ENCODE results near the gene RPS21.

DNA sequence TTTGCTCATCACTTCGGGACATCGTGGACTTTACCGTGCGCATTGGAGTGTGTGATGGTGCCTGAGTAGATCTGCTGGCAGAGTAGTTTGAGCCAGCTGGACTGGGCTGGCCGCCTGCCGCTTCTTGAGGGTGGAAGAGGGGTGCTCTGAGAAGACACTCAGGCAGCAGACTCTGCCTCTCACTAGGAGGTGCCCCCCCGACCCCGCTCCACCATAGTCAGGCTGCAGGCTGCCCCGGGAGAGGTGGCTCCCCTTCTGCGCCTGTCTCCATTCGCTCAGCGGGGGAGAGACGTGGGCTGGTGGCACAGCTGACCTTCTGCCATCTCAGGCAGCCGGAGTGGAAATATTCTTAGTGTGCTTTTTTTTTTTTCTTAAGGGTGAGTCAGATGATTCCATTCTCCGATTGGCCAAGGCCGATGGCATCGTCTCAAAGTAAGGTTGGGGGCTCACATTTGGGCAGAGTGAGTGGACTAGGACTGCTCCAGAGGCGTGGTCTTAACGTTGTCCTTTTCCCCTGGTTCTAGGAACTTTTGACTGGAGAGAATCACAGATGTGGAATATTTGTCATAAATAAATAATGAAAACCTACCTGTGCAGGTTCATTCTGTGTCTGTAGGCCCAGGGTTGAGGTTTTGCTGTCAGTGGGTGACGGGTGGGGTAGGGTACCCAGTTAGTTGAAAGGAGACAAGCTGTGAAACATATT is 1.2 kb downstream of the RPS21 start:
- no peak for TF ChIP-seq FOSL2 (IDR thresholded peaks at IDR 0.05; ENCODE audit: borderline replicate concordance, low read depth)
- no peak for TF ChIP-seq NRF1 (IDR thresholded peaks at IDR 0.05; ENCODE audit: low read depth, low read length)
- no peak for TF ChIP-seq RXRA (IDR thresholded peaks at IDR 0.05; ENCODE audit: borderline replicate concordance, low read depth)
- TF ChIP-seq, protein P1, sequence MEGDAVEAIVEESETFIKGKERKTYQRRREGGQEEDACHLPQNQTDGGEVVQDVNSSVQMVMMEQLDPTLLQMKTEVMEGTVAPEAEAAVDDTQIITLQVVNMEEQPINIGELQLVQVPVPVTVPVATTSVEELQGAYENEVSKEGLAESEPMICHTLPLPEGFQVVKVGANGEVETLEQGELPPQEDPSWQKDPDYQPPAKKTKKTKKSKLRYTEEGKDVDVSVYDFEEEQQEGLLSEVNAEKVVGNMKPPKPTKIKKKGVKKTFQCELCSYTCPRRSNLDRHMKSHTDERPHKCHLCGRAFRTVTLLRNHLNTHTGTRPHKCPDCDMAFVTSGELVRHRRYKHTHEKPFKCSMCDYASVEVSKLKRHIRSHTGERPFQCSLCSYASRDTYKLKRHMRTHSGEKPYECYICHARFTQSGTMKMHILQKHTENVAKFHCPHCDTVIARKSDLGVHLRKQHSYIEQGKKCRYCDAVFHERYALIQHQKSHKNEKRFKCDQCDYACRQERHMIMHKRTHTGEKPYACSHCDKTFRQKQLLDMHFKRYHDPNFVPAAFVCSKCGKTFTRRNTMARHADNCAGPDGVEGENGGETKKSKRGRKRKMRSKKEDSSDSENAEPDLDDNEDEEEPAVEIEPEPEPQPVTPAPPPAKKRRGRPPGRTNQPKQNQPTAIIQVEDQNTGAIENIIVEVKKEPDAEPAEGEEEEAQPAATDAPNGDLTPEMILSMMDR (IDR thresholded peaks at IDR 0.05): no peak
- TF ChIP-seq NFIC (IDR thresholded peaks at IDR 0.05; ENCODE audit: borderline replicate concordance): no peak
- no peak for TF ChIP-seq RAD21 (IDR thresholded peaks at IDR 0.05; ENCODE audit: low read length)
- TF ChIP-seq, protein P2, sequence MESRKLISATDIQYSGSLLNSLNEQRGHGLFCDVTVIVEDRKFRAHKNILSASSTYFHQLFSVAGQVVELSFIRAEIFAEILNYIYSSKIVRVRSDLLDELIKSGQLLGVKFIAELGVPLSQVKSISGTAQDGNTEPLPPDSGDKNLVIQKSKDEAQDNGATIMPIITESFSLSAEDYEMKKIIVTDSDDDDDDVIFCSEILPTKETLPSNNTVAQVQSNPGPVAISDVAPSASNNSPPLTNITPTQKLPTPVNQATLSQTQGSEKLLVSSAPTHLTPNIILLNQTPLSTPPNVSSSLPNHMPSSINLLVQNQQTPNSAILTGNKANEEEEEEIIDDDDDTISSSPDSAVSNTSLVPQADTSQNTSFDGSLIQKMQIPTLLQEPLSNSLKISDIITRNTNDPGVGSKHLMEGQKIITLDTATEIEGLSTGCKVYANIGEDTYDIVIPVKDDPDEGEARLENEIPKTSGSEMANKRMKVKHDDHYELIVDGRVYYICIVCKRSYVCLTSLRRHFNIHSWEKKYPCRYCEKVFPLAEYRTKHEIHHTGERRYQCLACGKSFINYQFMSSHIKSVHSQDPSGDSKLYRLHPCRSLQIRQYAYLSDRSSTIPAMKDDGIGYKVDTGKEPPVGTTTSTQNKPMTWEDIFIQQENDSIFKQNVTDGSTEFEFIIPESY (IDR thresholded peaks at IDR 0.05; ENCODE audit: borderline replicate concordance, low read depth): no peak
- TF ChIP-seq POLR2AphosphoS5 (IDR thresholded peaks at IDR 0.05; ENCODE audit: low read depth, low read length): peak; percentile 38; the same call in 1 of the 2 replicates
